Lower lobe of right lung (tissue), 2 donors: ENCODE results near the gene PRADC1. TPM values are rescaled to one million over a fixed set of nuclear protein-coding genes. Genes with fewer than 3 reads are reported as not detected.

Experiments
- ATAC-seq, 2 donors: fragments of 200-7000 bp; cut with Tn5 transposase; one replicate each; pipeline ENCODE4 v1.9.1; 2020 to 2022; ENCODE audit warnings: mild to moderate bottlenecking in 2 of 2, moderate library complexity in 2 of 2
- DNase-seq: peaks from one replicate; pipeline ENCODE4 v3.0.0-alpha.2; 2020
- H3K27ac ChIP-seq: fragments of 200-600 bp; one replicate; pipeline ENCODE4 v1.8.0; 2022
- H3K27me3 ChIP-seq: fragments of 200-600 bp; one replicate; pipeline ENCODE4 v1.8.0; 2022; ENCODE audit warnings: low read depth
- H3K36me3 ChIP-seq: fragments of 200-600 bp; one replicate; pipeline ENCODE4 v1.8.0; 2022; ENCODE audit warnings: mild to moderate bottlenecking
- H3K4me1 ChIP-seq: fragments of 200-600 bp; one replicate; pipeline ENCODE4 v1.8.0; 2022
- H3K4me3 ChIP-seq: fragments of 200-600 bp; one replicate; pipeline ENCODE4 v1.8.0; 2022; ENCODE audit warnings: mild to moderate bottlenecking
- H3K9me3 ChIP-seq: fragments of 200-600 bp; one replicate; pipeline ENCODE4 v1.8.0; 2022
- CTCF ChIP-seq: fragments of 200-600 bp; IDR thresholded peaks from one replicate; pipeline ENCODE4 v1.8.0; 2022; ENCODE audit warnings: antibody characterized with exemption, mild to moderate bottlenecking
- intact Hi-C: fragments of 100-400 bp; cut with DNase I; formaldehyde crosslinking; loops from one replicate; pipeline ENCODE4 v1.11.0; 2022
- total RNA-seq: library from RNA; stranded (reverse); fragmentation: NEBNext Ultra II Directional; extraction: Animal tissue kit (Norgen Biotek cat#: 25700); gene quantifications from one replicate; pipeline ENCODE4 v1.2.1, GENCODE V29; 2021
- donor health status: DM: no; HTN: yes; CAD: no; lungs with severe emphysema.

PRADC1 gene
- total RNA-seq, 1 donor from 2014 or later, result 14.8 TPM

GRCh38 chr2:73212448-73213176 is 20.4 kb downstream of the PRADC1 start:
- TF ChIP-seq CTCF, result peak; percentile 98
- Histone ChIP-seq H3K9me3 (no peaks in the 10 kb centered on the region), H3K4me1 (peaks cover 19% of the 10 kb centered on the region), H3K27me3 (no peaks in the 10 kb centered on the region), H3K4me3 (no peak overlapping the region), H3K27ac (no peak overlapping the region), H3K36me3 (no peaks in the 10 kb centered on the region)
- intact Hi-C loops, result no loop called here
- peak; percentile 84 to 88 for ATAC-seq
- peak; percentile 81 for DNase-seq

- ATAC-seq, result no peak
- no peak for TF ChIP-seq CTCF
- H3K4me3 ChIP-seq, result no peak overlapping the region
- DNase-seq, result no peak
- no peaks in the 10 kb centered on the region for H3K9me3 ChIP-seq
- H3K4me1 ChIP-seq, result peaks cover 19% of the 10 kb centered on the region
- no peak overlapping the region for H3K27ac ChIP-seq
- H3K36me3 ChIP-seq, result no peaks in the 10 kb centered on the region
- intact Hi-C loops, result no loop called here
- no peaks in the 10 kb centered on the region for H3K27me3 ChIP-seq
These were observed 21.0 kb downstream of the PRADC1 start for GRCh38 chr2:73212098-73212447.

- peaks cover 19% of the 10 kb centered on the region for H3K4me1 ChIP-seq
- DNase-seq (no peak), ATAC-seq (no peak)
- no peak overlapping the region for H3K27ac ChIP-seq
- no peaks in the 10 kb centered on the region for H3K9me3 ChIP-seq
- no peak for TF ChIP-seq CTCF
- intact Hi-C loops, result no loop called here
- H3K36me3 ChIP-seq, result no peaks in the 10 kb centered on the region
- no peaks in the 10 kb centered on the region for H3K27me3 ChIP-seq
- no peak overlapping the region for H3K4me3 ChIP-seq
These were observed 22.3 kb downstream of the PRADC1 start for GRCh38 chr2:73210696-73211095.

GRCh38 chr2:73210019-73210418 is 23.0 kb downstream of the PRADC1 start:
- ATAC-seq (no peak), DNase-seq (no peak)
- Histone ChIP-seq H3K27ac (no peak overlapping the region), H3K27me3 (no peaks in the 10 kb centered on the region), H3K9me3 (no peaks in the 10 kb centered on the region), H3K4me3 (no peak overlapping the region), H3K36me3 (no peaks in the 10 kb centered on the region), H3K4me1 (peaks cover 17% of the 10 kb centered on the region)
- TF ChIP-seq CTCF, result no peak
- intact Hi-C loops, result no loop called here

GRCh38 chr2:73208258-73208657 is 24.8 kb downstream of the PRADC1 start:
- no peak for ATAC-seq
- no peaks in the 10 kb centered on the region for H3K9me3 ChIP-seq

More at GRCh38 chr2:73208258-73208657, 24.8 kb downstream of the PRADC1 start:
- intact Hi-C loops, result no loop called here
- Histone ChIP-seq H3K27ac (no peak overlapping the region), H3K36me3 (no peaks in the 10 kb centered on the region), H3K4me3 (no peak overlapping the region), H3K27me3 (peaks cover 12% of the 10 kb centered on the region), H3K4me1 (peaks cover 9% of the 10 kb centered on the region)
- TF ChIP-seq CTCF, result no peak
- DNase-seq, result no peak
